ENCODE data around the gene SLC25A21. TPM values are rescaled to one million over a fixed set of nuclear protein-coding genes. Genes with fewer than 3 reads are reported as not detected.

Gene SLC25A21
- total and polyA plus RNA-seq, 8 donors: 0.37 to 0.92 (median 0.60) TPM

- no peak for ATAC-seq
- intact Hi-C loops (cut with DNase I): no loop called here
- WGBS, 2 donors: 44 to 47% methylated on average over 7 of the region's 7 CpGs
Measured at GRCh38 chr14:36767603-36768281, 404.7 kb downstream of the SLC25A21 start.

GRCh38 chr14:36766974-36767373 lies 405.4 kb downstream of the SLC25A21 start:
- H3K27ac ChIP-seq: no peak overlapping the region
- WGBS, 2 donors: 71 to 82% methylated on average over 2 of the region's 2 CpGs
- TF ChIP-seq CTCF (IDR thresholded peaks at IDR 0.05): no peak
- DNase-seq (no peak), ATAC-seq (no peak), FAIRE-seq (no peak)
- H3K27me3 ChIP-seq: no peaks in the 10 kb centered on the region
- H3K4me1 ChIP-seq: no peaks in the 10 kb centered on the region
- H3K4me3 ChIP-seq: no peak overlapping the region
- H3K36me3 ChIP-seq: no peaks in the 10 kb centered on the region
- H3K9me3 ChIP-seq: no peaks in the 10 kb centered on the region
- intact Hi-C loops (cut with DNase I): no loop called here

More at GRCh38 chr14:36767603-36768281, 404.7 kb downstream of the SLC25A21 start:
- H3K4me3 ChIP-seq: no peak overlapping the region
- H3K4me1 ChIP-seq: no peaks in the 10 kb centered on the region
- no peaks in the 10 kb centered on the region for H3K9me3 ChIP-seq
- no peaks in the 10 kb centered on the region for H3K36me3 ChIP-seq
- H3K27ac ChIP-seq: no peak overlapping the region
- no peak for TF ChIP-seq CTCF (IDR thresholded peaks at IDR 0.05)
- DNase-seq (no peak), FAIRE-seq (no peak)
- H3K27me3 ChIP-seq: no peaks in the 10 kb centered on the region

- WGBS, 2 donors: 80 to 81% methylated on average over 6 of the region's 6 CpGs
- no peak for FAIRE-seq
- H3K4me1 ChIP-seq: no peaks in the 10 kb centered on the region
- H3K36me3 ChIP-seq: no peaks in the 10 kb centered on the region
- no peak overlapping the region for H3K27ac ChIP-seq
- H3K27me3 ChIP-seq: no peaks in the 10 kb centered on the region
- TF ChIP-seq CTCF (IDR thresholded peaks at IDR 0.05): no peak
- H3K4me3 ChIP-seq: no peak overlapping the region
- no peak for ATAC-seq
- no peak for DNase-seq
- intact Hi-C loops (cut with DNase I): no loop called here
- H3K9me3 ChIP-seq: no peaks in the 10 kb centered on the region
Measured at GRCh38 chr14:36757734-36758601, 414.4 kb downstream of the SLC25A21 start.

GRCh38 chr14:36756226-36756625 lies 416.2 kb downstream of the SLC25A21 start:
- intact Hi-C loops (cut with DNase I): no loop called here
- no peak for ATAC-seq
- H3K4me3 ChIP-seq: no peak overlapping the region
- no peaks in the 10 kb centered on the region for H3K9me3 ChIP-seq
- no peaks in the 10 kb centered on the region for H3K4me1 ChIP-seq
- DNase-seq: no peak
- no peak for FAIRE-seq
- H3K27ac ChIP-seq: no peak overlapping the region
- no peaks in the 10 kb centered on the region for H3K36me3 ChIP-seq
- no peaks in the 10 kb centered on the region for H3K27me3 ChIP-seq
- TF ChIP-seq CTCF (IDR thresholded peaks at IDR 0.05): no peak
- 81 to 86% methylated on average over 12 of the region's 12 CpGs for WGBS, 2 donors

GRCh38 chr14:36755756-36756155 lies 416.6 kb downstream of the SLC25A21 start:
- H3K4me3 ChIP-seq: no peak overlapping the region
- no peak for FAIRE-seq
- H3K27ac ChIP-seq: no peak overlapping the region
- no peak for DNase-seq
- no peaks in the 10 kb centered on the region for H3K36me3 ChIP-seq
- no peaks in the 10 kb centered on the region for H3K9me3 ChIP-seq
- H3K4me1 ChIP-seq: no peaks in the 10 kb centered on the region
- intact Hi-C loops (cut with DNase I): no loop called here
- ATAC-seq: no peak
- no peaks in the 10 kb centered on the region for H3K27me3 ChIP-seq
- no peak for TF ChIP-seq CTCF (IDR thresholded peaks at IDR 0.05)

Data from pancreas (tissue), 10 donors.